GM20000 (cell line): ENCODE data around the gene ACTN3.

Experiments
- DNase-seq: peaks from one replicate; pipeline ENCODE4 v3.0.0; 2012; ENCODE audit warnings: low spot score
- TF ChIP-seq, protein P1 (sequence below): IDR thresholded peaks from 2 replicates; pipeline ENCODE4 v1.5.1; 2012; ENCODE audit warnings: mild to moderate bottlenecking, control low read depth; ENCODE audit errors: extremely low read depth, missing control alignments

The ACTN3 gene

DNA sequence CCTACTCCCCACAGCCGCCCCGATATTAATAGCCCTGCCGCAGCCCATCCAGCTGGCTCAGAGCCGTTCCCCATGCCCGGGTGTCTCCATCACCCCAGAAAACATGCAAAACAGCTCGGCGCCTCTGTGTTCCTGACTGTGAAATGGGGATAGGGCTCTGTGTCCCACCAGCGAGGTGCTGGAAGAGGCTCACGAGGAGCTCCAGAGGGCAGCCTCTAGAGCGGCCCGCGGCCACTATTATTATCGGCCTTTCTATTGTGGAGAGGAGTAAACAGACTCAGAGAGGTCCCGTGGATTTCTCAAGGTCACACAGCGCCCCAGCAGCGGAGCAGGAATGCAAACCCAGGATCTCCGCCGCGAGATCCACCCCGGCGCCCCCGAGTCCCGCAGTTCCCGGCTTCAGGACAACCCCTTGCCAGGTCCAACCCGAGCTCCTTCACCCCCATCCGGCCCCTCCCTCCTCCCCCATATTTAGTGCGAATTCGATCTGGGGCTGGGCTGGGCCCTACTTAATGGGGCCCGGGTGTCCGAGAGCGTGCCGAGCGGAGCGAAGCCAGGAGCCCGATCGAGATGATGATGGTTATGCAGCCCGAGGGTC is at the start of gene ACTN3:
Gene ACTN3, plus strand, starts transcription at position 536 of the 598 bp plus-strand sequence. Its CDS starts 35 bp downstream, at position 571.
- peak; percentile 61 for DNase-seq
- TF ChIP-seq, protein P1, sequence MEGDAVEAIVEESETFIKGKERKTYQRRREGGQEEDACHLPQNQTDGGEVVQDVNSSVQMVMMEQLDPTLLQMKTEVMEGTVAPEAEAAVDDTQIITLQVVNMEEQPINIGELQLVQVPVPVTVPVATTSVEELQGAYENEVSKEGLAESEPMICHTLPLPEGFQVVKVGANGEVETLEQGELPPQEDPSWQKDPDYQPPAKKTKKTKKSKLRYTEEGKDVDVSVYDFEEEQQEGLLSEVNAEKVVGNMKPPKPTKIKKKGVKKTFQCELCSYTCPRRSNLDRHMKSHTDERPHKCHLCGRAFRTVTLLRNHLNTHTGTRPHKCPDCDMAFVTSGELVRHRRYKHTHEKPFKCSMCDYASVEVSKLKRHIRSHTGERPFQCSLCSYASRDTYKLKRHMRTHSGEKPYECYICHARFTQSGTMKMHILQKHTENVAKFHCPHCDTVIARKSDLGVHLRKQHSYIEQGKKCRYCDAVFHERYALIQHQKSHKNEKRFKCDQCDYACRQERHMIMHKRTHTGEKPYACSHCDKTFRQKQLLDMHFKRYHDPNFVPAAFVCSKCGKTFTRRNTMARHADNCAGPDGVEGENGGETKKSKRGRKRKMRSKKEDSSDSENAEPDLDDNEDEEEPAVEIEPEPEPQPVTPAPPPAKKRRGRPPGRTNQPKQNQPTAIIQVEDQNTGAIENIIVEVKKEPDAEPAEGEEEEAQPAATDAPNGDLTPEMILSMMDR: no peak

DNA sequence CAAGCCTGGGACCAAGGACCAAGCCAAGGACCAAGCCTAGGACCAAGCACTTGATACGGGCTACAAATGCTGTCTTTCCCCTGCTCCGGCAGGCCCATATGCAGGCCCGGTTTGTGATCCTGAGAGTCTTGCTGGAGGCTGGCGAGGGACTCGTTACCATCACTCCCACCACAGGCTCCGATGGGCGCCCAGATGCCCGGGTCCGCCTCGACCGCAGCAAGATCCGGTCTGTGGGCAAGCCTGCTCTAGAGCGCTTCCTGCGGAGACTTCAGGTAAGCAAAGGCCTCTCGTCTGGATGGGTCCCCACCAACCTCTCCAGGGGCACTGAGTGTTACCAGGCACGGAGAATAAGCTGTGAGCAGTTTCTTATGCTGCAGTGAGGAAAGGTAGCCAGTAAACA is 49.5 kb upstream of the ACTN3 start:
- TF ChIP-seq, protein P1: no peak

DNA sequence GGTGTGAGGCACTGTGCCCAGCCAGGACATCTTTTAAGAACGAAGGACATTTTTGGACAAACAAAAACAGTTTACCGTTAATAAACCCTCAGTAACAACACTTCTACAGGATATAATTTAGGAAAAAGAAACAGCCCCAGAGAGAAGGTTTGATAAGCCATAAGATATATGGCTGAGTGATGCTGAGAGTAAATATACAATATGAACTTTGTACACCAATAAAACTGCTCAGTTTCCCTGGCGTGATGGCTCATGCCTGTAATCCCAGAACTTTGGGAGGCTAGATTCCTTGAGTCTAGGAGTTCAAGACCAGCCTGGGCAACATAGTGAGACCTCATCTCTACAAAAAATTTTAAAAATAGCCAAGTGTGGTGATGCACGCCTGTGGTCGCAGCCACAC is 48.2 kb upstream of the ACTN3 start:
- TF ChIP-seq, protein P1: no peak
- DNase-seq: no peak

More for the DNA sequence above, 49.5 kb upstream of the ACTN3 start:
- DNase-seq: no peak

DNA sequence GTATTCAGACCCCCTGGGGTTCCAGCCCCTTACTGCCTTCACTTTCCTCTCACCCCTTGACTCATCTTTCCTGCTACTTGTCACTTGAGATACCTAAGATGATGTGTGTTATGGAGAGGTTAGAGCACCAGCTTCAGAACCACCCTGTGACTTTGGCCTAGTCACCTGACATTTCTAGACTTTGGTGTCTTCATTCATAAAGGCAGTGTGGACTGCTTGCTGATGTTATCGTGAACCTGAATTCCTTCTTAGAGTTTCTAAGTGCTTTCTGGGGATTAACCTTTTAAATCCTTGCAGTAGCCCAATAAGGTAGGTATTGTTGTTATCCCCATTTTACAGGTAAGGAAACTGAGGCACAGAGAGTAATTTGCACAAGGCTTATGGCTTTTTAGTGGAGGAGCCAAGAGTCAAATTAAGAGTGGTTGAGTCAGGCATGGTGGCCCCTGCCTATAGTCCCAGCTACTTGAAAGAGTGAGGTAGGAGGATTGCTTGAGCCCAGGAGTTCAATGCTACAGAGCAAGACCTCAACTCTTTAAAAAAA is 41.4 kb upstream of the ACTN3 start:
- TF ChIP-seq, protein P1: no peak
- DNase-seq: no peak

DNA sequence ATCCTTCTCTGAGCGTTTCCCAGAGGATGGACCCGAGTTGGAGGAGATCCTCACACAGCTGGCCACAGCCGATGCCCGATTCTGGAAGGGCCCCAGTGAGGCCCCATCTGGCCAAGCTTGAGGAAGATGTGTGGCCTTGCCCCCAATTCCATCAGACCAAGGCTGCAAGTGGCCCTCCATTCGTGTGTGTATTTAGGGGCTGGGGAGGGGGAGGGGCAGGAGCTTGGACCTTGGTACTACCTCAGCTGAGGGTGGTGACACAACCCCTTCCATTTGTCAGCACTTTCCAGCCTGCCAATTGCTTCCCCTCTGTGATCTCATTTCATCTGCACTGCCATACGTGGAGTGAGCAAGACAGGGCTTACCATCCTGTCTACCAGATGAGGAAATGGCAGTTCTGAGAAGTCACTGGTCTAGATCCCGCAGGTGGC is 37.6 kb upstream of the ACTN3 start:
- no peak for DNase-seq
- TF ChIP-seq, protein P1: no peak

DNA sequence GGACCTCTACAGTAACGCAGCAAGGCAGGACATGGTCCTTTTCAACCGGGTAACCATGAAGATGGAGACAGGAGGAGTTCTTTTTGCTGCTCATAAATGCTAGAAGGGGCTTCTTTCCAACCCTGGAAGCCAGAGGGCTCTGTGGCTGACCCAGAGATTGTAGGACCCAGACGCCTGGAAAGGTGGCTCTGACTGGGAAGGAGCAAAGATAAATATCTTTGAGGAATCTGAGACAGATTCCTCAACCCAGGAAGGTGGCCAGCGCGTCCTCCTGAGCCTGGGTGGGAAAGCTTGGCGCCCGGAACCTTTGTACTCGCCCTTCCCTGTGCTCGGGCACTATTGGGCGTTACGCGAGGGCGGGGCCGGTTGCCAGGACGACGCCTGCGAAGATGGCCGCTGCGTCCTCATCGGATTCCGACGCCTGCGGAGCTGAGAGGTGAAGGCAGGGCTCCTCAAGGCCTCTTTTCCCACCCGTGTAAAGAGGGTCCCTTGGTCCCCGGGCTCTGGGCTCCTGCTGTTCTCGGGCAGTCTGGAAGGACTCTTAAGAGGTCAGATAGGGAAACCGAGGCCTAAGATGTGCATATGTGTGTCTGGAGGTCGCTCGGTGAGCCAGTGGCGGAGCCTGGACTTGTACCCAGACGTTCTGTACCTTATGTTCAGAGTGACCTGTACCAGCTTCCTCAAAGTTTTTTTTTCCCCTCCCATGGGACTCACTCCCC is 36.3 kb upstream of the ACTN3 start, which contains the start of gene BBS1:
Gene BBS1, plus strand, starts transcription at position 365 of the 719 bp plus-strand sequence. Its CDS starts 25 bp downstream, at position 390.
- TF ChIP-seq, protein P1: no peak
- DNase-seq: peak; percentile 89

DNA sequence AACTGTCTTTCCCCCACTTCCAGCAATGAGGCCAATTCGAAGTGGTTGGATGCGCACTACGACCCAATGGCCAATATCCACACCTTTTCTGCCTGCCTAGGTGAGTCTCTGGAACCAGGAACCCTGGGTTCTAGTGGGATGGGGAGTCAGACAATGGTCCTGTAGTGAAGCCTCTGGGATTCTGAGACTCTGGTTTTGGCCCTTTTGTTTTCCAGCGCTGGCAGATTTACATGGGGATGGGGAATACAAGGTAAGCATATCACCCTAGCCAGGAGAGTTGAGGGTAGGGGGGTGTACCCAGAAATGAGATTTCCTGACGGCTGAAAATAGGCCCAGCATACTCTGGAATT is 35.7 kb upstream of the ACTN3 start:
- TF ChIP-seq, protein P1: no peak
- no peak for DNase-seq
